Esophagus (tissue), 2 donors: ENCODE data around the gene IPO11. TPM values are rescaled to one million over a fixed set of nuclear protein-coding genes. Genes with fewer than 3 reads are reported as not detected.

Source experiments
- H3K27ac ChIP-seq, 2 donors: one replicate each; pipeline ENCODE4 v1.5.1; 2013; ENCODE audit warnings: low read depth in 2 of 2, mild to moderate bottlenecking in 2 of 2, inconsistent platforms in 1 of 2, low read length in 1 of 2, moderate library complexity in 1 of 2
- H3K27me3 ChIP-seq, 2 donors: one replicate each; pipeline ENCODE4 v1.6.1; 2013; ENCODE audit warnings: low read length in 2 of 2, control low read depth in 1 of 2, mild to moderate bottlenecking in 1 of 2; ENCODE audit not compliant: insufficient read depth in 2 of 2, control insufficient read depth in 1 of 2
- H3K36me3 ChIP-seq, 2 donors: one replicate each; pipeline ENCODE4 v1.6.1; 2013; ENCODE audit warnings: low read length in 1 of 2; ENCODE audit not compliant: control insufficient read depth in 2 of 2, insufficient read depth in 2 of 2
- H3K4me1 ChIP-seq, 2 donors: one replicate each; pipeline ENCODE4 v1.6.1; 2013; ENCODE audit warnings: low read length in 1 of 2; ENCODE audit not compliant: control insufficient read depth in 2 of 2, insufficient read depth in 2 of 2
- H3K4me3 ChIP-seq, 2 donors: one replicate each; pipeline ENCODE4 v1.5.1; 2013; ENCODE audit warnings: low read length in 2 of 2, mild to moderate bottlenecking in 2 of 2, low read depth in 1 of 2, moderate library complexity in 1 of 2
- H3K9me3 ChIP-seq, 2 donors: one replicate each; pipeline ENCODE4 v1.6.1; 2013; ENCODE audit warnings: mild to moderate bottlenecking in 2 of 2, low read depth in 1 of 2, low read length in 1 of 2, moderate library complexity in 1 of 2; ENCODE audit not compliant: control insufficient read depth in 2 of 2, insufficient read depth in 1 of 2
- WGBS, 2 donors: extraction: QIAGEN DNeasy Blood & Tissue Kit; methylation state at CpG; one replicate each; pipeline ENCODE4 v1.1.7; 2013; 5-methylcytosine and 5-hydroxymethylcytosine counted together
- polyA plus RNA-seq, 2 donors: library from polyadenylated mRNA; stranded (reverse); fragments of 200-250 nt; gene quantifications; one replicate each; pipeline ENCODE4 v1.2.3, GENCODE V29; 2013
- donor health status: healthy with polysubstance abuse.
- donor health status: Bipolar disorder and iron deficiency.

The IPO11 gene
- polyA plus RNA-seq, 2 donors = 5.4 to 9.1 TPM

DNA sequence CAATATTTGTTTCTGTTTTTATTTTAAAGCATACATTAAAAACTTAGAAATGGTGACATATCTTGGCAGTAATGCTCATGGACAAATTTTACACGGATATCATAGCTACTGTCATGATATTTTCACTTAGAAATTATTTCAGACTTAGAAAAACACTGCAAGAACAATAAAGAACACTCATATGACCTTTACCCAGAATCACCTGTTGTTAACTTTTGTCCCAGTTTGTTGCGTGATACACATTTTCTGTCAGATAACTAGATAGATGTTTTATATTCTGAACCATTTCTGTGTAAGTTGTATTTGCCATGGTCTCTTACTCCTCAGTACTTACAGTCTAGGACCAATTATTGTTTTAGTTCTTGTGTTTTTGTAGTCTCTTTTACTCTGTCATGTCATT, 162.5 kb downstream of the IPO11 start:
- WGBS, 2 donors = 77 to 78% methylated on average over 2 of the region's 2 CpGs
- Histone ChIP-seq H3K27ac (no peak overlapping the region), H3K36me3 (no peaks in the 10 kb centered on the region), H3K4me3 (no peak overlapping the region), H3K27me3 (no peaks in the 10 kb centered on the region), H3K9me3 (no peaks in the 10 kb centered on the region), H3K4me1 (no peaks in the 10 kb centered on the region)

GRCh38 chr5:62575489-62575888, 162.9 kb downstream of the IPO11 start:
- Histone ChIP-seq H3K27ac (no peak overlapping the region), H3K4me1 (no peaks in the 10 kb centered on the region), H3K4me3 (no peak overlapping the region), H3K9me3 (no peaks in the 10 kb centered on the region), H3K27me3 (no peaks in the 10 kb centered on the region), H3K36me3 (no peaks in the 10 kb centered on the region)
- 75 to 87% methylated on average over 1 of the region's 1 CpG for WGBS, 2 donors

DNA sequence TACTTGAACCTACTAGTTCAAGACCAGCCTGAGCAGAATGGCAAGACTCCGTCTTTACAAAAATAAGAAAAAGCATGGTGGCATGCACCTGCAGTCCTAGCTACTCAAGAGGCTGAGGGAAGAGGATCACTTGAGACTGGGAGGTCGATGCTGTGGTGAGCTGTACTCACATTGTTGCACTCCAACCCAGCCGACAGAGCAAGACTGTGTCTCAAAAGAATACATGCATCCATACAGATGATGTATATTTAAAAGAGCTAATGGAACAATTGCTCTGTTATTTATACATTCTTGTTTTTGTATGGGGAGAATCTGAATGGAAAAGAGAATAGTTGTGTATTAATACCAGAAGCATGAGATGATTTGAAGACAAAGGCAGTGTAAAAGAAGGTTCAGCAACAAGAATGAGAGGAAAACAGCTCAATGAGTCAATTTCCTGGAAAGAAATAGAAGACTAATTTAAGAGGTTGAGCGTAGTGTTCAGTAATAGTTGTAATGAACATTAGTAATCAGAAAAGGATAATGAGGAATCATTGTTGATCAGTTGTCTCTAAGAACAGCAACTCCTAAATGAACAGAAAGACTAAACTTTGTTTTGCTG, 164.1 kb downstream of the IPO11 start:
- Histone ChIP-seq H3K27me3 (no peaks in the 10 kb centered on the region), H3K27ac (no peak overlapping the region)
- 86 to 92% methylated on average over 4 of the region's 4 CpGs for WGBS, 2 donors

GRCh38 chr5:62577488-62577887, 164.9 kb downstream of the IPO11 start:
- Histone ChIP-seq H3K4me3 (no peak overlapping the region), H3K4me1 (no peaks in the 10 kb centered on the region), H3K36me3 (no peaks in the 10 kb centered on the region), H3K27ac (no peak overlapping the region), H3K27me3 (no peaks in the 10 kb centered on the region), H3K9me3 (no peaks in the 10 kb centered on the region)
- WGBS, 2 donors = 88 to 94% methylated on average over 1 of the region's 1 CpG

More for the DNA sequence above, 164.1 kb downstream of the IPO11 start:
- no peak overlapping the region for H3K4me3 ChIP-seq
- H3K36me3 ChIP-seq = no peaks in the 10 kb centered on the region
- H3K9me3 ChIP-seq = no peaks in the 10 kb centered on the region
- no peaks in the 10 kb centered on the region for H3K4me1 ChIP-seq

DNA sequence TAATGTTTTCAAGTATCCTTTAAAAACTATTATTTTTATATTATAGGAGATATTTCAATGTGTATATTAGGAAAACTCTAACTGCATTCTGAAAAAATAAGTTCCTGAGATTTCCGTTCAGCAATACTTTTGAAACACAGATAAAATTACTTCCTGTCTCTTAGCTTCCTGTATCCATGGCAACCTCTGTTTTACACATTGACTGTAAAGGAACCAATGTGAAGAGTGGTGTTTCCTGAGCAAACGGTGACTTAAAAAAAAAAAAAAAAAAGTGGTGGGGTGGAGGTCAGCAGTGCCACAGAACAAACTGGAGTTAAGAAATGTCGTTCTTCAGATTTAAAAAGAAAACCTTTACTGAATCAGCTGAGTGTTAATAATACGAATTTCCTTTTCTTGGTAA, 166.0 kb downstream of the IPO11 start, which contains the start of gene LRRC70:
Gene LRRC70 (plus strand): TSS at position 280 of the 400 bp plus-strand sequence. CDS start 620 bp downstream, outside the sequence.
- no peaks in the 10 kb centered on the region for H3K9me3 ChIP-seq
- no peaks in the 10 kb centered on the region for H3K36me3 ChIP-seq
- H3K4me3 ChIP-seq = no peak within 1 kb of the TSS
- no peaks in the 10 kb centered on the region for H3K4me1 ChIP-seq
- no peaks in the 10 kb centered on the region for H3K27me3 ChIP-seq
- WGBS, 2 donors = 43 to 51% methylated on average over 4 of the region's 4 CpGs
- no peak within 1 kb of the TSS for H3K27ac ChIP-seq

DNA sequence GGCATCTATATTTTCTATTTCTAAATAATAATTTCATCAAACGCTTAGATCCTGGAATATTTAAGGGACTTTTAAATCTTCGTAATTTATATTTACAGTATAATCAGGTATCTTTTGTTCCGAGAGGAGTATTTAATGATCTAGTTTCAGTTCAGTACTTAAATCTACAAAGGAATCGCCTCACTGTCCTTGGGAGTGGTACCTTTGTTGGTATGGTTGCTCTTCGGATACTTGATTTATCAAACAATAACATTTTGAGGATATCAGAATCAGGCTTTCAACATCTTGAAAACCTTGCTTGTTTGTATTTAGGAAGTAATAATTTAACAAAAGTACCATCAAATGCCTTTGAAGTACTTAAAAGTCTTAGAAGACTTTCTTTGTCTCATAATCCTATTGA, 167.2 kb downstream of the IPO11 start:
- Histone ChIP-seq H3K4me3 (no peak overlapping the region), H3K9me3 (no peaks in the 10 kb centered on the region), H3K27me3 (no peaks in the 10 kb centered on the region), H3K36me3 (no peaks in the 10 kb centered on the region), H3K4me1 (no peaks in the 10 kb centered on the region), H3K27ac (no peak overlapping the region)
- WGBS, 2 donors = 82% methylated on average over 5 of the region's 5 CpGs

- no peak overlapping the region for H3K4me3 ChIP-seq
- no peaks in the 10 kb centered on the region for H3K9me3 ChIP-seq
- H3K4me1 ChIP-seq = no peaks in the 10 kb centered on the region
- no peaks in the 10 kb centered on the region for H3K36me3 ChIP-seq
- WGBS, 2 donors = 82% methylated on average over 8 of the region's 8 CpGs
- H3K27ac ChIP-seq = no peak overlapping the region
- no peaks in the 10 kb centered on the region for H3K27me3 ChIP-seq
These were observed 169.5 kb downstream of the IPO11 start for GRCh38 chr5:62581836-62582597.

DNA sequence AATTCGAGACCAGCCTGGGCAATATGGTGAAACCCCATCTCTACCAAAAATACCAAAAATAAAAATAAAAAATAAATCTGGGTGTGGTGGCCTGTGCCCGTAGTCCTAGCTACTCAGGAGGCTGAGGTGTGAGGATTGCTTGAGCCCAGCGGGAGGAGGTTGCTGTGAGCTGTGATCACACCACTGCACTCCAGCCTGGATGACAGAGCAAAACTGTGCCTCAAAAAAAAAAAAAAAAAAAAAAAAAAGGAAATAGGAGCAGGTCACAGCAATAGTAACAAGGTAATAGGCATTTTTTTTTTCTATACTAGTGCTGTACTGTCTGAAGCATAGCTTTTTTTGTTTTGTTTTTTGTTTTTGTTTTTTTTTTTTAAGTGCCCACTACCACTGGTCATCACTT, 171.8 kb downstream of the IPO11 start:
- no peaks in the 10 kb centered on the region for H3K9me3 ChIP-seq
- no peak overlapping the region for H3K27ac ChIP-seq
- H3K4me3 ChIP-seq = no peak overlapping the region
- H3K4me1 ChIP-seq = no peaks in the 10 kb centered on the region
- no peaks in the 10 kb centered on the region for H3K27me3 ChIP-seq
- no peaks in the 10 kb centered on the region for H3K36me3 ChIP-seq
- 97 to 100% methylated on average over 3 of the region's 3 CpGs for WGBS, 2 donors

- 80 to 90% methylated on average over 2 of the region's 2 CpGs for WGBS, 2 donors
- H3K9me3 ChIP-seq = no peaks in the 10 kb centered on the region
- no peaks in the 10 kb centered on the region for H3K27me3 ChIP-seq
- H3K27ac ChIP-seq = no peak overlapping the region
- no peaks in the 10 kb centered on the region for H3K36me3 ChIP-seq
- H3K4me1 ChIP-seq = no peaks in the 10 kb centered on the region
- no peak overlapping the region for H3K4me3 ChIP-seq
These were observed 172.7 kb downstream of the IPO11 start for GRCh38 chr5:62585306-62585705.

- Histone ChIP-seq H3K9me3 (no peaks in the 10 kb centered on the region), H3K27ac (no peak overlapping the region), H3K27me3 (no peaks in the 10 kb centered on the region)
These were observed 173.2 kb downstream of the IPO11 start for GRCh38 chr5:62585751-62586150.

More at GRCh38 chr5:62585751-62586150, 173.2 kb downstream of the IPO11 start:
- Histone ChIP-seq H3K4me1 (no peaks in the 10 kb centered on the region), H3K4me3 (no peak overlapping the region), H3K36me3 (no peaks in the 10 kb centered on the region)
